ENCODE measurements around the gene GSTA2. TPM values are rescaled to one million over a fixed set of nuclear protein-coding genes. Genes with fewer than 3 reads are reported as not detected.
A peak's percentile ranks its signal among the peaks of the same experiment; 100 is the strongest.

The GSTA2 gene
- total RNA-seq, 1 experiment from 2014 or later: not detected

DNA sequence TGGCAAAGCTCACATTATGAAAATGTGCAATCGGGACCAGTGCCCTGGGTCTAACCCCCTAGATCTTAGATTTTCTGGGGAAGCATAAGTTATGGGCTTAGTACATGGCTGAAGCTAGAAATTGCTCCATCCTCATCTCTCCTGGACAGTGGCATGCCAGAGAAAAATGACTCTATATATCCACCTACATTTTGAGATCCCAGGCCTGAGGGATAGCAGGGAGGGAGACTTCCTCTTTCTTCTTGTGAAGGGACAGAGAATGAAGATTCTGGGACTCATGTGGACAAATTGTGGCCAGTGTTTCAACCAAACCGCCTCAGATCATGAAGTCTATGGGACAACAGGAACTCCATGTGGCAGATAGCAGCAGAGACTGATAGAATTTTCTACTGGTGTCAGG, 35.4 kb downstream of the GSTA2 start:
- POLR2A ChIA-PET: no interaction called here
- Mint-ChIP-seq H3K36me3 (no peaks in the 10 kb centered on the region), H3K9me3 (peaks cover 3% of the 10 kb centered on the region; the same call in 1 of the 2 replicates), H3K4me3 (no peak overlapping the region), H3K4me1 (peaks cover 60% of the 10 kb centered on the region), H3K27me3 (ENCODE audit: low read depth) (no peaks in the 10 kb centered on the region), H3K27ac (peak overlapping the region; percentile 9; the same call in 1 of the 2 replicates)
- DNase-seq (ENCODE audit: low spot score) (no peak), ATAC-seq (no peak)
- TF ChIP-seq JUN (CRISPR knock-in tag; IDR thresholded peaks at IDR 0.05): no peak
- TF ChIP-seq, protein P1, sequence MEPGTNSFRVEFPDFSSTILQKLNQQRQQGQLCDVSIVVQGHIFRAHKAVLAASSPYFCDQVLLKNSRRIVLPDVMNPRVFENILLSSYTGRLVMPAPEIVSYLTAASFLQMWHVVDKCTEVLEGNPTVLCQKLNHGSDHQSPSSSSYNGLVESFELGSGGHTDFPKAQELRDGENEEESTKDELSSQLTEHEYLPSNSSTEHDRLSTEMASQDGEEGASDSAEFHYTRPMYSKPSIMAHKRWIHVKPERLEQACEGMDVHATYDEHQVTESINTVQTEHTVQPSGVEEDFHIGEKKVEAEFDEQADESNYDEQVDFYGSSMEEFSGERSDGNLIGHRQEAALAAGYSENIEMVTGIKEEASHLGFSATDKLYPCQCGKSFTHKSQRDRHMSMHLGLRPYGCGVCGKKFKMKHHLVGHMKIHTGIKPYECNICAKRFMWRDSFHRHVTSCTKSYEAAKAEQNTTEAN (CRISPR knock-in tag; IDR thresholded peaks at IDR 0.05): no peak
- TF ChIP-seq, protein P2, sequence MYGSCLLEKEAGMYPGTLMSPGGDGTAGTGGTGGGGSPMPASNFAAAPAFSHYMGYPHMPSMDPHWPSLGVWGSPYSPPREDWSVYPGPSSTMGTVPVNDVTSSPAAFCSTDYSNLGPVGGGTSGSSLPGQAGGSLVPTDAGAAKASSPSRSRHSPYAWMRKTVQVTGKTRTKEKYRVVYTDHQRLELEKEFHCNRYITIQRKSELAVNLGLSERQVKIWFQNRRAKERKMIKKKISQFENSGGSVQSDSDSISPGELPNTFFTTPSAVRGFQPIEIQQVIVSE (CRISPR knock-in tag; IDR thresholded peaks at IDR 0.05; ENCODE audit: borderline replicate concordance): no peak
- TF ChIP-seq ZBTB21 (CRISPR knock-in tag; IDR thresholded peaks at IDR 0.05; ENCODE audit: borderline replicate concordance): no peak
- TF ChIP-seq FOXK1 (CRISPR knock-in tag; IDR thresholded peaks at IDR 0.05): no peak
- no peak for TF ChIP-seq NR2C2 (CRISPR knock-in tag; IDR thresholded peaks at IDR 0.05)
- TF ChIP-seq TEAD4 (CRISPR knock-in tag; IDR thresholded peaks at IDR 0.05): no peak
- TF ChIP-seq ELF4 (CRISPR knock-in tag; IDR thresholded peaks at IDR 0.05; ENCODE audit: low read depth): no peak
- CTCF ChIA-PET: no interaction called here

DNA sequence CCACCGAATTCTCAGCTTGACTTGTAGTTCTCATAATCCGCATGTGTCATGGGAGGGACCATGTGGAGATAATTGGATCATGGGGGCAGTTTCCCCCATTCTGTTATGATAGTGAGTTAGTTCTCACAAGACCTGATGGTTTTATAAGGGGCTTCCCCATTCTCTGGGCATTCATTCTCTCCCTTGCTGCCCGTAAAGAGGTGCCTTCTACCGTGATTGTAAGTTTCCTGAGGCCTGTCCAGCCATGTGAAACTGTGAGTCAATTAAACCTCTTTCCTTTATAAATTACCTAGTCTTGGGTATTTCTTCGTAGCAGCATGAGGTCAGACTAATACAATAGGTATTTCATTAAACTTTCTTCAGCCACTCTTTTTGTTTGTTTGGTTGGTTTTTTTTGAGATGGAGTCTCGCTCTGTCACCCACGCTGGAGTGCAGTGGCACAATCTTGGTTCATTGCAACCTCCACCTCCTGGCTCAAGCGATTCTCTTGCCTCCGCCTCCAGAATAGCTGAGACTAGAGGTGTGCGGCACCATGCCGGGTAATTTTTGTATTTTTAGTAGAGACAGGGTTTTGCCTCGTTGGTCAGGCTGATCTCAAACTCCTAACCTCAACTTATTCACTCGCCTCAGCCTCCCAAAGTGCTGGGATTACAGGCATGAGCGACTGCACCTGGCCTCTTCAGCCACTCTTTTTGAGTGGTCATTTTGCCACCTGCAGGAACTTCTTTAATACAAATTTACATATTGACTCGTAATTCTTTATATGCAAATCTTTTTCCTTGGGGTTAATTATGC, 36.3 kb downstream of the GSTA2 start:
- Mint-ChIP-seq H3K36me3 (no peaks in the 10 kb centered on the region), H3K9me3 (no peaks in the 10 kb centered on the region; the same call in 1 of the 2 replicates), H3K4me3 (no peak overlapping the region), H3K27ac (peak overlapping the region; percentile 88; the same call in 1 of the 2 replicates), H3K4me1 (peaks cover 52% of the 10 kb centered on the region), H3K27me3 (ENCODE audit: low read depth) (no peaks in the 10 kb centered on the region)
- CTCF ChIA-PET: interaction anchor here (0.6 kb wide), 1 partner anchor 37 kb away, joined by 4 read pairs; the partner anchor contains the start of gene GSTA2
- ATAC-seq (no peak), DNase-seq (ENCODE audit: low spot score) (no peak)
- POLR2A ChIA-PET: no interaction called here
- no peak for TF ChIP-seq CREB1 (CRISPR knock-in tag; IDR thresholded peaks at IDR 0.05)
- TF ChIP-seq, protein P3, sequence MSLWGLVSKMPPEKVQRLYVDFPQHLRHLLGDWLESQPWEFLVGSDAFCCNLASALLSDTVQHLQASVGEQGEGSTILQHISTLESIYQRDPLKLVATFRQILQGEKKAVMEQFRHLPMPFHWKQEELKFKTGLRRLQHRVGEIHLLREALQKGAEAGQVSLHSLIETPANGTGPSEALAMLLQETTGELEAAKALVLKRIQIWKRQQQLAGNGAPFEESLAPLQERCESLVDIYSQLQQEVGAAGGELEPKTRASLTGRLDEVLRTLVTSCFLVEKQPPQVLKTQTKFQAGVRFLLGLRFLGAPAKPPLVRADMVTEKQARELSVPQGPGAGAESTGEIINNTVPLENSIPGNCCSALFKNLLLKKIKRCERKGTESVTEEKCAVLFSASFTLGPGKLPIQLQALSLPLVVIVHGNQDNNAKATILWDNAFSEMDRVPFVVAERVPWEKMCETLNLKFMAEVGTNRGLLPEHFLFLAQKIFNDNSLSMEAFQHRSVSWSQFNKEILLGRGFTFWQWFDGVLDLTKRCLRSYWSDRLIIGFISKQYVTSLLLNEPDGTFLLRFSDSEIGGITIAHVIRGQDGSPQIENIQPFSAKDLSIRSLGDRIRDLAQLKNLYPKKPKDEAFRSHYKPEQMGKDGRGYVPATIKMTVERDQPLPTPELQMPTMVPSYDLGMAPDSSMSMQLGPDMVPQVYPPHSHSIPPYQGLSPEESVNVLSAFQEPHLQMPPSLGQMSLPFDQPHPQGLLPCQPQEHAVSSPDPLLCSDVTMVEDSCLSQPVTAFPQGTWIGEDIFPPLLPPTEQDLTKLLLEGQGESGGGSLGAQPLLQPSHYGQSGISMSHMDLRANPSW (CRISPR knock-in tag; conservative IDR thresholded peaks at IDR 0.05; ENCODE audit: low read depth): no peak
- no peak for TF ChIP-seq ETV6 (CRISPR knock-in tag; IDR thresholded peaks at IDR 0.05)
- no peak for TF ChIP-seq SMAD4 (CRISPR knock-in tag; IDR thresholded peaks at IDR 0.05)
- TF ChIP-seq, protein P4, sequence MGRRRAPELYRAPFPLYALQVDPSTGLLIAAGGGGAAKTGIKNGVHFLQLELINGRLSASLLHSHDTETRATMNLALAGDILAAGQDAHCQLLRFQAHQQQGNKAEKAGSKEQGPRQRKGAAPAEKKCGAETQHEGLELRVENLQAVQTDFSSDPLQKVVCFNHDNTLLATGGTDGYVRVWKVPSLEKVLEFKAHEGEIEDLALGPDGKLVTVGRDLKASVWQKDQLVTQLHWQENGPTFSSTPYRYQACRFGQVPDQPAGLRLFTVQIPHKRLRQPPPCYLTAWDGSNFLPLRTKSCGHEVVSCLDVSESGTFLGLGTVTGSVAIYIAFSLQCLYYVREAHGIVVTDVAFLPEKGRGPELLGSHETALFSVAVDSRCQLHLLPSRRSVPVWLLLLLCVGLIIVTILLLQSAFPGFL (CRISPR knock-in tag; IDR thresholded peaks at IDR 0.05; ENCODE audit: borderline replicate concordance): no peak
- no peak for TF ChIP-seq ZNF423 (CRISPR knock-in tag; IDR thresholded peaks at IDR 0.05)
- no peak for TF ChIP-seq TCF7 (CRISPR knock-in tag; IDR thresholded peaks at IDR 0.05; ENCODE audit: low read depth)
- TF ChIP-seq NR2C2 (CRISPR knock-in tag; IDR thresholded peaks at IDR 0.05): no peak
- TF ChIP-seq, protein P5, sequence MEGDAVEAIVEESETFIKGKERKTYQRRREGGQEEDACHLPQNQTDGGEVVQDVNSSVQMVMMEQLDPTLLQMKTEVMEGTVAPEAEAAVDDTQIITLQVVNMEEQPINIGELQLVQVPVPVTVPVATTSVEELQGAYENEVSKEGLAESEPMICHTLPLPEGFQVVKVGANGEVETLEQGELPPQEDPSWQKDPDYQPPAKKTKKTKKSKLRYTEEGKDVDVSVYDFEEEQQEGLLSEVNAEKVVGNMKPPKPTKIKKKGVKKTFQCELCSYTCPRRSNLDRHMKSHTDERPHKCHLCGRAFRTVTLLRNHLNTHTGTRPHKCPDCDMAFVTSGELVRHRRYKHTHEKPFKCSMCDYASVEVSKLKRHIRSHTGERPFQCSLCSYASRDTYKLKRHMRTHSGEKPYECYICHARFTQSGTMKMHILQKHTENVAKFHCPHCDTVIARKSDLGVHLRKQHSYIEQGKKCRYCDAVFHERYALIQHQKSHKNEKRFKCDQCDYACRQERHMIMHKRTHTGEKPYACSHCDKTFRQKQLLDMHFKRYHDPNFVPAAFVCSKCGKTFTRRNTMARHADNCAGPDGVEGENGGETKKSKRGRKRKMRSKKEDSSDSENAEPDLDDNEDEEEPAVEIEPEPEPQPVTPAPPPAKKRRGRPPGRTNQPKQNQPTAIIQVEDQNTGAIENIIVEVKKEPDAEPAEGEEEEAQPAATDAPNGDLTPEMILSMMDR (IDR thresholded peaks at IDR 0.05): no peak
- TF ChIP-seq, protein P6, sequence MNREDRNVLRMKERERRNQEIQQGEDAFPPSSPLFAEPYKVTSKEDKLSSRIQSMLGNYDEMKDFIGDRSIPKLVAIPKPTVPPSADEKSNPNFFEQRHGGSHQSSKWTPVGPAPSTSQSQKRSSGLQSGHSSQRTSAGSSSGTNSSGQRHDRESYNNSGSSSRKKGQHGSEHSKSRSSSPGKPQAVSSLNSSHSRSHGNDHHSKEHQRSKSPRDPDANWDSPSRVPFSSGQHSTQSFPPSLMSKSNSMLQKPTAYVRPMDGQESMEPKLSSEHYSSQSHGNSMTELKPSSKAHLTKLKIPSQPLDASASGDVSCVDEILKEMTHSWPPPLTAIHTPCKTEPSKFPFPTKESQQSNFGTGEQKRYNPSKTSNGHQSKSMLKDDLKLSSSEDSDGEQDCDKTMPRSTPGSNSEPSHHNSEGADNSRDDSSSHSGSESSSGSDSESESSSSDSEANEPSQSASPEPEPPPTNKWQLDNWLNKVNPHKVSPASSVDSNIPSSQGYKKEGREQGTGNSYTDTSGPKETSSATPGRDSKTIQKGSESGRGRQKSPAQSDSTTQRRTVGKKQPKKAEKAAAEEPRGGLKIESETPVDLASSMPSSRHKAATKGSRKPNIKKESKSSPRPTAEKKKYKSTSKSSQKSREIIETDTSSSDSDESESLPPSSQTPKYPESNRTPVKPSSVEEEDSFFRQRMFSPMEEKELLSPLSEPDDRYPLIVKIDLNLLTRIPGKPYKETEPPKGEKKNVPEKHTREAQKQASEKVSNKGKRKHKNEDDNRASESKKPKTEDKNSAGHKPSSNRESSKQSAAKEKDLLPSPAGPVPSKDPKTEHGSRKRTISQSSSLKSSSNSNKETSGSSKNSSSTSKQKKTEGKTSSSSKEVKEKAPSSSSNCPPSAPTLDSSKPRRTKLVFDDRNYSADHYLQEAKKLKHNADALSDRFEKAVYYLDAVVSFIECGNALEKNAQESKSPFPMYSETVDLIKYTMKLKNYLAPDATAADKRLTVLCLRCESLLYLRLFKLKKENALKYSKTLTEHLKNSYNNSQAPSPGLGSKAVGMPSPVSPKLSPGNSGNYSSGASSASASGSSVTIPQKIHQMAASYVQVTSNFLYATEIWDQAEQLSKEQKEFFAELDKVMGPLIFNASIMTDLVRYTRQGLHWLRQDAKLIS (CRISPR knock-in tag; IDR thresholded peaks at IDR 0.05; ENCODE audit: borderline replicate concordance): no peak
- TF ChIP-seq OVOL2 (CRISPR knock-in tag; IDR thresholded peaks at IDR 0.05; ENCODE audit: borderline replicate concordance): no peak
